Measurements from ENCODE around the gene CLCNKA. TPM values are rescaled to one million over a fixed set of nuclear protein-coding genes. Genes with fewer than 3 reads are reported as not detected.
"Not testable (repeated sequence)": the region's sequence is repeated elsewhere in the genome, so short reads cannot be mapped to it uniquely, and the experiment has no call there.

CLCNKA gene
- total RNA-seq, 1 experiment from 2014 or later = 0.10 TPM

- TF ChIP-seq ZBTB33 (IDR thresholded peaks at IDR 0.05; ENCODE audit: extremely low read depth, insufficient replicate concordance, low read length) = no peak
Observed at GRCh38 chr1:16038620-16038912, 16.7 kb downstream of the CLCNKA start (continued).

GRCh38 chr1:16039871-16040270 is 18.0 kb downstream of the CLCNKA start:
- H4K20me1 ChIP-seq (ENCODE audit: insufficient read depth); DNase-seq (ENCODE audit: low read depth, low spot score); H3K9me2 ChIP-seq (ENCODE audit: insufficient read depth); H3K9me3 ChIP-seq (ENCODE audit: control insufficient read depth in 1 of 2, insufficient read depth in 1 of 2, low read depth in 1 of 2, low read length in 2 of 2); BruUV-seq (replicated peaks); H3K4me2 ChIP-seq (ENCODE audit: low read length); H3K36me3 ChIP-seq (ENCODE audit: control insufficient read depth in 1 of 2, insufficient read depth in 2 of 2, low read length in 2 of 2); H2AFZ ChIP-seq (ENCODE audit: low read depth, low read length, poor library complexity, severe bottlenecking); RAD21 ChIA-PET (ENCODE audit: low non-redundant PET in 1 of 2, low total read pairs in 2 of 2, uncharacterized antibody in 2 of 2, unreplicated experiment in 2 of 2); intact Hi-C loops (cut with micrococcal nuclease); H3K27me3 ChIP-seq (ENCODE audit: insufficient read depth, low read length); POLR2A ChIA-PET; CTCF ChIA-PET; H3K4me3 ChIP-seq (replicated peaks in 1 of 2; ENCODE audit: low read depth in 1 of 2, low read length in 2 of 2); ATAC-seq; H3K27ac ChIP-seq (ENCODE audit: low read depth, low read length); H3K79me2 ChIP-seq (ENCODE audit: insufficient read depth, low read length); H3K9ac ChIP-seq (ENCODE audit: low read length): not testable (repeated sequence)
- peaks cover 2 to 10% of the 10 kb centered on the region in 2 experiments; a peak in 3 of 4 replicates for H3K4me1 ChIP-seq (ENCODE audit: control insufficient read depth in 1 of 2, insufficient read depth in 2 of 2, low read length in 2 of 2)

- ChIA-PET CTCF (no interaction called here), POLR2A (no interaction called here), RAD21 (ENCODE audit: low non-redundant PET in 1 of 2, low total read pairs in 2 of 2, uncharacterized antibody in 2 of 2, unreplicated experiment in 2 of 2) (no interaction called here)
- ATAC-seq = no peak
- intact Hi-C loops (cut with micrococcal nuclease) = no loop called here
- H3K4me1 ChIP-seq (ENCODE audit: control insufficient read depth in 1 of 2, insufficient read depth in 2 of 2, low read length in 2 of 2) = peaks cover 2 to 10% of the 10 kb centered on the region in 2 experiments; a peak in 3 of 4 replicates
- no peak overlapping the region for H3K4me2 ChIP-seq (ENCODE audit: low read length)
- no peak overlapping the region for H3K27ac ChIP-seq (ENCODE audit: low read depth, low read length)
- H3K9me3 ChIP-seq (ENCODE audit: control insufficient read depth in 1 of 2, insufficient read depth in 1 of 2, low read depth in 1 of 2, low read length in 2 of 2) = no peaks in the 10 kb centered on the region
- H3K9ac ChIP-seq (ENCODE audit: low read length) = no peak overlapping the region
- BruUV-seq (replicated peaks) = no TSS peak
- TF ChIP-seq REST (IDR thresholded peaks at IDR 0.05; ENCODE audit: low read depth) = no peak
- TF ChIP-seq FOSL1 (IDR thresholded peaks at IDR 0.05; ENCODE audit: low read depth) = no peak
- no peak for TF ChIP-seq ATF3 (IDR thresholded peaks at IDR 0.05)
- no peak for TF ChIP-seq EZH2 (IDR thresholded peaks at IDR 0.05)
- no peak for TF ChIP-seq CEBPB (IDR thresholded peaks at IDR 0.05; ENCODE audit: low read depth)
- no peak overlapping the region for H3K4me3 ChIP-seq (replicated peaks in 1 of 2; ENCODE audit: low read depth in 1 of 2, low read length in 2 of 2)
- no peaks in the 10 kb centered on the region for H3K36me3 ChIP-seq (ENCODE audit: control insufficient read depth in 1 of 2, insufficient read depth in 2 of 2, low read length in 2 of 2)
- H3K79me2 ChIP-seq (ENCODE audit: insufficient read depth, low read length) = no peaks in the 10 kb centered on the region
- H2AFZ ChIP-seq (ENCODE audit: low read depth, low read length, poor library complexity, severe bottlenecking) = no peak overlapping the region
- H3K27me3 ChIP-seq (ENCODE audit: insufficient read depth, low read length) = no peaks in the 10 kb centered on the region
- no peaks in the 10 kb centered on the region for H3K9me2 ChIP-seq (ENCODE audit: insufficient read depth)
- H4K20me1 ChIP-seq (ENCODE audit: insufficient read depth) = no peaks in the 10 kb centered on the region
- DNase-seq (ENCODE audit: low read depth, low spot score) = no peak
Observed at GRCh38 chr1:16041200-16041599, 19.4 kb downstream of the CLCNKA start.
